Measurements from ENCODE around the gene RALGDS. TPM values are rescaled to one million over a fixed set of nuclear protein-coding genes. Genes with fewer than 3 reads are reported as not detected.

RALGDS gene
- total RNA-seq, 2 donors from 2014 or later: 28.0 to 30.7 TPM

GRCh38 chr9:133056533-133056932 is 64.5 kb downstream of the RALGDS start:
- H3K36me3 Mint-ChIP-seq (ENCODE audit: low read depth): peaks cover 57% of the 10 kb centered on the region
- H3K4me3 Mint-ChIP-seq: no peak overlapping the region
- no peak for DNase-seq
- no peaks in the 10 kb centered on the region for H3K9me3 Mint-ChIP-seq
- H3K4me1 ChIP-seq (ENCODE audit: control insufficient read depth, insufficient read depth, low read length): peaks cover 6% of the 10 kb centered on the region
- H3K4me1 Mint-ChIP-seq: peaks cover 19% of the 10 kb centered on the region
- H3K4me3 ChIP-seq (ENCODE audit: low read length): no peak overlapping the region
- H3K27ac Mint-ChIP-seq: no peak overlapping the region
- 94% methylated on average over 9 to 13 of the region's 13 CpGs for WGBS, 2 experiments (ENCODE audit: insufficient coverage in 1 of 2, insufficient read length in 1 of 2)
- peaks cover 46% of the 10 kb centered on the region for H3K36me3 ChIP-seq (ENCODE audit: control insufficient read depth, insufficient read depth, low read length)
- no peak for TF ChIP-seq CTCF (conservative IDR thresholded peaks at IDR 0.05)
- H3K27ac ChIP-seq (ENCODE audit: low read depth, low read length): no peak overlapping the region
- H3K9me3 ChIP-seq (ENCODE audit: control insufficient read depth, low read length): no peaks in the 10 kb centered on the region
- H3K27me3 ChIP-seq (ENCODE audit: control insufficient read depth, insufficient read depth, low read length, poor library complexity, severe bottlenecking): no peaks in the 10 kb centered on the region
- no peak overlapping the region for H3K9ac ChIP-seq (ENCODE audit: extremely low read depth, low read length, poor library complexity, severe bottlenecking)
- H3K27me3 Mint-ChIP-seq (ENCODE audit: insufficient read depth): peaks cover 14% of the 10 kb centered on the region

- H3K4me1 ChIP-seq (ENCODE audit: control insufficient read depth, insufficient read depth, low read length): peaks cover 2% of the 10 kb centered on the region
- peaks cover 16% of the 10 kb centered on the region for H3K4me1 Mint-ChIP-seq
- H3K27ac ChIP-seq (ENCODE audit: low read depth, low read length): no peak overlapping the region
- peaks cover 14% of the 10 kb centered on the region for H3K27me3 Mint-ChIP-seq (ENCODE audit: insufficient read depth)
- H3K4me3 Mint-ChIP-seq: no peak overlapping the region
- peaks cover 52% of the 10 kb centered on the region for H3K36me3 ChIP-seq (ENCODE audit: control insufficient read depth, insufficient read depth, low read length)
- TF ChIP-seq CTCF (conservative IDR thresholded peaks at IDR 0.05): no peak
- H3K9ac ChIP-seq (ENCODE audit: extremely low read depth, low read length, poor library complexity, severe bottlenecking): no peak overlapping the region
- no peaks in the 10 kb centered on the region for H3K9me3 Mint-ChIP-seq
- WGBS, 2 experiments (ENCODE audit: insufficient coverage in 1 of 2, insufficient read length in 1 of 2): 95 to 97% methylated on average over 17 of the region's 17 CpGs
- no peak overlapping the region for H3K27ac Mint-ChIP-seq
- H3K4me3 ChIP-seq (ENCODE audit: low read length): no peak overlapping the region
- H3K27me3 ChIP-seq (ENCODE audit: control insufficient read depth, insufficient read depth, low read length, poor library complexity, severe bottlenecking): no peaks in the 10 kb centered on the region
- DNase-seq: no peak
- H3K36me3 Mint-ChIP-seq (ENCODE audit: low read depth): peaks cover 64% of the 10 kb centered on the region
- no peaks in the 10 kb centered on the region for H3K9me3 ChIP-seq (ENCODE audit: control insufficient read depth, low read length)
Measured at GRCh38 chr9:133055788-133056420, 65.1 kb downstream of the RALGDS start.

GRCh38 chr9:133054966-133055365 is 66.1 kb downstream of the RALGDS start:
- H3K36me3 Mint-ChIP-seq (ENCODE audit: low read depth): peaks cover 68% of the 10 kb centered on the region
- Histone ChIP-seq H3K36me3 (ENCODE audit: control insufficient read depth, insufficient read depth, low read length) (peaks cover 61% of the 10 kb centered on the region), H3K27ac (ENCODE audit: low read depth, low read length) (no peak overlapping the region), H3K27me3 (ENCODE audit: control insufficient read depth, insufficient read depth, low read length, poor library complexity, severe bottlenecking) (no peaks in the 10 kb centered on the region), H3K4me3 (ENCODE audit: low read length) (no peak overlapping the region), H3K4me1 (ENCODE audit: control insufficient read depth, insufficient read depth, low read length) (no peaks in the 10 kb centered on the region), H3K9me3 (ENCODE audit: control insufficient read depth, low read length) (no peaks in the 10 kb centered on the region), H3K9ac (ENCODE audit: extremely low read depth, low read length, poor library complexity, severe bottlenecking) (no peak overlapping the region)
- DNase-seq: no peak
- no peak overlapping the region for H3K27ac Mint-ChIP-seq
- peaks cover 13% of the 10 kb centered on the region for H3K4me1 Mint-ChIP-seq
- no peak for TF ChIP-seq CTCF (conservative IDR thresholded peaks at IDR 0.05)
- WGBS, 2 experiments (ENCODE audit: insufficient coverage in 1 of 2, insufficient read length in 1 of 2): 92 to 94% methylated on average over 16 of the region's 16 CpGs
- no peaks in the 10 kb centered on the region for H3K9me3 Mint-ChIP-seq
- peaks cover 14% of the 10 kb centered on the region for H3K27me3 Mint-ChIP-seq (ENCODE audit: insufficient read depth)
- no peak overlapping the region for H3K4me3 Mint-ChIP-seq
